GM19372 (cell line): ENCODE data around the gene SEMA7A.
"Not testable (repeated sequence)": the region's sequence is repeated elsewhere in the genome, so short reads cannot be mapped to it uniquely, and the experiment has no call there.

Source experiments
- ATAC-seq: cut with Tn5 transposase; IDR thresholded peaks from one replicate; pipeline ENCODE4 v1.9.1; 2021; ENCODE audit warnings: mild to moderate bottlenecking, low read depth, moderate library complexity; ENCODE audit not compliant: unreplicated experiment

The SEMA7A gene

GRCh38 chr15:74377831-74378766 lies 55.7 kb downstream of the SEMA7A start:
- ATAC-seq: no peak

- ATAC-seq: no peak
Observed at GRCh38 chr15:74376825-74377581, 56.8 kb downstream of the SEMA7A start.

GRCh38 chr15:74376226-74376625 lies 57.5 kb downstream of the SEMA7A start:
- no peak for ATAC-seq

GRCh38 chr15:74375303-74375693 lies 58.5 kb downstream of the SEMA7A start:
- ATAC-seq: no peak

GRCh38 chr15:74374648-74375302 lies 59.0 kb downstream of the SEMA7A start:
- ATAC-seq: peak; percentile 20

- ATAC-seq: peak; percentile 77
Observed at GRCh38 chr15:74373731-74374647, 59.8 kb downstream of the SEMA7A start.

- ATAC-seq: no peak
Observed at GRCh38 chr15:74373056-74373650, 60.6 kb downstream of the SEMA7A start.

- ATAC-seq: no peak
Observed at GRCh38 chr15:74370471-74370870, 63.3 kb downstream of the SEMA7A start.

GRCh38 chr15:74369756-74370155 lies 64.0 kb downstream of the SEMA7A start:
- ATAC-seq: no peak

- ATAC-seq: no peak
Observed at GRCh38 chr15:74369084-74369745, 64.5 kb downstream of the SEMA7A start.

GRCh38 chr15:74368121-74368520 lies 65.6 kb downstream of the SEMA7A start:
- ATAC-seq: no peak

- no peak for ATAC-seq
Observed at GRCh38 chr15:74367296-74367854, 66.4 kb downstream of the SEMA7A start, which contains the start of gene CYP11A1. CYP11A1 (minus strand) TSS chr15:74367646; CDS start chr15:74367585, 61 bp downstream.

- ATAC-seq: no peak
Observed at GRCh38 chr15:74365598-74366445, 67.9 kb downstream of the SEMA7A start.

- ATAC-seq: no peak
Observed at GRCh38 chr15:74364936-74365597, 68.7 kb downstream of the SEMA7A start.

- no peak for ATAC-seq
Observed at GRCh38 chr15:74362482-74362881, 71.3 kb downstream of the SEMA7A start.

GRCh38 chr15:74360855-74361254 lies 72.9 kb downstream of the SEMA7A start:
- ATAC-seq: not testable (repeated sequence)

- not testable (repeated sequence) for ATAC-seq
Observed at GRCh38 chr15:74359376-74359775, 74.4 kb downstream of the SEMA7A start.
